NCI-H2196 (cell line): ENCODE measurements around the gene GEMIN7.

Experiments used
- DNase-seq: peaks from one replicate; lab custom pipeline; 2025; ENCODE audit not compliant: unreplicated experiment; lab: John Stamatoyannopoulos, UW

GEMIN7 gene, protein sequence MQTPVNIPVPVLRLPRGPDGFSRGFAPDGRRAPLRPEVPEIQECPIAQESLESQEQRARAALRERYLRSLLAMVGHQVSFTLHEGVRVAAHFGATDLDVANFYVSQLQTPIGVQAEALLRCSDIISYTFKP

DNA sequence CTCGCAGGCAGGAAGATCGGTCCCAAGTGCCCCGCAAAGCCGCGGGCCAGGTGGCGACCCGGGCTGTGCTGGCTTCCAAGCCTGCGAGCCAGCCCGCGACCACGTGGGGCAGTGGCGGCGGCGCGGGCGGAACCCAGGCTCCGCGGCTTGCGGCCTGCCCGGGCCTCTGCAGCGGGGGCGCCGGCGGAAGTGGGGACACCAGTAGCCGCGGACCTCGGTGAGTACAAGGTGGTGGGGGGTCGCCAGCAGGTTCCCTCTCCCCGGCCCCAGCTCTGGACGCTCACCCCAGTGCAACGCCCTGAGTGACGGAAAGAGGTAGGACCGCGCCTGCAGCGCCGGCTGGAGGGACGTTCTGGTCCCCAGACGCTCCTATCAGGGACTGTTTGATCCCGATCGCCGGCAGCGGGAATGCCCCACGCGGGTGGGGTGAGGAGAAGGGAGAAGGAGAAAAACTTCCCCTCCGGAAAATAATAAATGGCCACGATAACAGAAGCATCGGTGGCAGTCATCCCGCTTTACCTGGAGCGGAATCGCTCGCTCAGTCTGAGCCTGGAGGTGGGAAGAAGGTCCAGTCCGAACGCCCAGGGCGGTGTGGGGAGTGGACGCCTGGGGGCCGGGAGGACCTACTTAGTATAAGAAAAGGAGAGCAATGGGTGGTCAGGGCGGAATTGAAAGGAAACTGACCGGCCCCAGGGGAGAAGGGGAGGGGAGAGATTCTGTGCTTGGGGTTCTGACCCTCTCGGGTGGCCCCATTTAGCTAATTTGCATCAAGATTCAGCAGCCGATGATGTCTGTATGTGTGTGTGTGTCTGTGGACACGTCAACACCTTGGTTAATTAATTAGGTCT lies at the start of gene GEMIN7:
Gene GEMIN7, plus strand, starts transcription at position 198 of the 848 bp plus-strand sequence. CDS start 10,855 bp downstream, outside the sequence.
- peak; percentile 83 for DNase-seq

DNA sequence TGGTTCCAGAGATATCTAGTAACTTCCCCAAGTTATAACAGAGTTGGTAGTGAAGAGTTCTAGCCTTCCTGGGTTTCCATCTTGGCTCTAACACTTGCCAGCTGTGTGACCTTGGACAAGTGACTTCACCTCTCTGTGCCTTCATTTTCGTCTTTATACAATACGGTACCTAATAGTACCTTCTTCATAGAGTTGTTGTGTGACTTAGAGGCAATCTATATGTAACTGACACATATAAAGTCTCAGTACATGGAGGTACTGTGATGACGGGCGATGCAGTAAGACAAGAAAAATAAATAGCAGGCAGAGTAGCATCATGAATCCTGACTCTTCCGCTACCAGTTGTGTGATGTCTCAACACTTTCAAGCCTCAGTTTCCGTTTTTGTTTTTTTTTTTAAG lies 48.2 kb upstream of the GEMIN7 start:
- DNase-seq: no peak

DNA sequence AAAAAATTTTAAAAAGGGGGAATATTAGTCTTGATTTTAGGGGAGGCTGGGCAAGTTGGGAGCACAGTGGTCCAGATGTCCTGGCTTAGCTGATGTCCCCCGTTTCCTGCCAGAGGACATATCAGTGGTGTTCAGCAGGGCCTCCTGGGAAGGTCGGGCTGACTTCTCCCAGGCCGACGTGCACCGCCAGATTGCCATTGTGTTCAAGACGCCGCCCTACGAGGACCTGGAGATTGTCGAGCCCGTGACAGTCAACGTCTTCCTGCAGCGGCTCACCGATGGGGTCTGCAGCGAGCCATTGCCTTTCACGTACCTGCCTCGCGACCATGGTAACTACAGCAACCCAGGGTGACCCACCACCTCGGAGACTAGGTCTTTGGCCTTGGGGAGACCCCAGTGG lies 46.6 kb upstream of the GEMIN7 start:
- no peak for DNase-seq

DNA sequence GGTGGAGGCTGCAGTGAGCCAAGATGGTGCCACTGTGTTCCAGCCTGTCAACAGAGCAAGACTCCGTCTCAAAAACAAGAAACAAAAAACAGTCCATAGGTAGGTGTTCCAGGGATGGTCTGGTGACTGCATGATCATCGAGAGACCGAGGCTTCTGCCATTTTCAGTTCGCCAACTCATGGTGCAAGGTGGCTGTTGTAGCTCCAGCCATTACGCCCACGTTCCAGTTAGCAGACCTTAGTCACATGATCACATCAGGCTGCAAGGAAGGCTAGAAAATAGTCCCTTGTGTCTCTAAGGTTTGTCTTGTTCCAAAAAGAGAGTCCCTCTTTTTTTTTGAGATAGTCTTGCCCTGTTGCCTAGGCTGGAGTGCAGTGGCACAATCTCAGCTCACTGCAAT lies 43.3 kb upstream of the GEMIN7 start:
- no peak for DNase-seq

DNA sequence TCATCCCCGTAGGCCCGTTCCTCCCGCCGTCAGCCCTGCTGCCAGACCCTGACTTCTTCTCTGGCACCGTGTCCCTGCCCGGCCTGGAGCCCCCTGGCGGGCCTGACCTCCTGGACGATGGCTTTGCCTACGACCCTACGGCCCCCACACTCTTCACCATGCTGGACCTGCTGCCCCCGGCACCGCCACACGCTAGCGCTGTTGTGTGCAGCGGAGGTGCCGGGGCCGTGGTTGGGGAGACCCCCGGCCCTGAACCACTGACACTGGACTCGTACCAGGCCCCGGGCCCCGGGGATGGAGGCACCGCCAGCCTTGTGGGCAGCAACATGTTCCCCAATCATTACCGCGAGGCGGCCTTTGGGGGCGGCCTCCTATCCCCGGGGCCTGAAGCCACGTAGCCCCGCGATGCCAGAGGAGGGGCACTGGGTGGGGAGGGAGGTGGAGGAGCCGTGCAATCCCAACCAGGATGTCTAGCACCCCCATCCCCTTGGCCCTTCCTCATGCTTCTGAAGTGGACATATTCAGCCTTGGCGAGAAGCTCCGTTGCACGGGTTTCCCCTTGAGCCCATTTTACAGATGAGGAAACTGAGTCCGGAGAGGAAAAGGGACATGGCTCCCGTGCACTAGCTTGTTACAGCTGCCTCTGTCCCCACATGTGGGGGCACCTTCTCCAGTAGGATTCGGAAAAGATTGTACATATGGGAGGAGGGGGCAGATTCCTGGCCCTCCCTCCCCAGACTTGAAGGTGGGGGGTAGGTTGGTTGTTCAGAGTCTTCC lies 41.5 kb upstream of the GEMIN7 start:
- no peak for DNase-seq

DNA sequence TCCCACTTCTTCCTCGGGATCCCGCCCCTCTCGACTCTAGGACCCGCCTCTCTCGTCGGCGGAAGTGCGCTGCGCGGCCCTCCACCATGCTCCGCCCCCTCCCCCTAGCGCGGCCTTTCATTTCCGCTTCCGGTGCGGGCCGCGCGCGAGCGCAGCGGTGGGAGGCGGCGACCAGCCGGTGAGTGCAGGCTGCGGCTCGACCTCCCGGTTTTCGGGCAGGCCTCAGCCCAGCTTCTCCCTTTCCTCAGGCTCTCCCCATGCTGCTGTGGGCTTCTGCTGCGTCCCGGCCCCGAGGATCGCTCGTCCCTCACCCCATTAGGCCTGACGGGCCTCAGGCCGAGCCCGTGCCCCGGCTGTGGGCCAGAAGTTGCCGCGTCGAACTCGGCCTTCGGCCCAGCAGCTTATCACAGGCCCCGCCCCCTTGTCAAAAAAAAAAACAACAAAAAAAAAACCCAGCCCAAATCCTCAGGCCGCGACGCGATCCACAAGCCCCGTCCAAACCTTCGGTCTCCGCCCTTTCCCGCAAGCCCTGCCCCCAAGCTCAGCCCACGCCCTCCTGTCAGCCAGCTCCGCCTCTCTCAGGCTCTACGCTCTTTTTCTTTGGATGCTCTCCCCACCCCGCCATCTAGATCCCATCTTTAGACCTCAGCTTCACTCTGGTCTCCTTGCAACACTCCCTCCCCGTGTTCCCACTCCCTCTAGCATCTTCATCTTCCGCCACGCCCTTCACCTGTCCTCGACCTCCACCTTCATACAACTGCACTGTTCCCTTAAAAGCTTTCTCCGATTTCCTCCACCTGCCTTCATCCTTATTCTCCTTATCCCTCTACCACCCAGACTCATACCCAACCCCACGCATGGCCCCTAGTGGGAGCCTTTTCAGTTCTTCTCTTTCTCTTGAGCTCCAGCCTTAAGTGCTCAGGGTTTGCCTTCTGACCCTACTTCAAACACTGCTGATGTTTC lies 39.8 kb upstream of the GEMIN7 start, which contains the start of gene CLASRP:
Gene CLASRP, plus strand, starts transcription at position 115 of the 963 bp plus-strand sequence. CDS start 1,168 bp downstream, outside the sequence.
- peak; percentile 95 for DNase-seq

DNA sequence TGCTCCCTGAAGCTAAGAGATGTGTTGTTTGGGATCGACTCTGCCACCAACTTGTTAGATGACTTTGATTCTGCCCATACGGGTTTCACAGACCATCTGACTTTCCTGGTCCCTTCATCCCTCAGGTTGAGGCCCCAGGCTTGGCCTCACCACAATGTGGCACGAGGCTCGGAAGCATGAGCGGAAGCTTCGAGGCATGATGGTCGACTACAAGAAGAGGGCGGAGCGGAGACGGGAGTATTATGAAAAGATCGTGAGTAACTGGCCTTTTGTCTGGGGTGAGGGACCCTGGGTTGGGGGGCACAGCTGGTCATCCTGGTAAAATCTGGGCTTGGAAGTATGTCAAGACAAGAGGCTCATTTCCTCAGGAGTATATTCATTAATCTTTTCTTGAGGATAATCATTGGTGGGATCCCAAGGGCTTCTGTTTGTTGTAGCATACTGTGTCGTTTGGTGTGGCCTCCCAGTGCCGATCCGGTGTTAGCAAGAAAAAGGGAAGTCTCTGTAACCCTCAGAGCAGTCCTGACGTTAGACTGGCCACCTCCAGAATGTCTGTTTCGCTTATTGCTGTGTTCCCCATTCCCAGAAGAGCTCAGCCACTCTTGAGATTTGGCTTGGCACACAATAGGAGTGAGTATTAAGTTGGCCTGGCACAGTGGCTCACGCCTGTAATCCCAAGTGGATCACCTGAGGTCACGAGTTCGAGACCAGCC lies 38.8 kb upstream of the GEMIN7 start:
- no peak for DNase-seq

DNA sequence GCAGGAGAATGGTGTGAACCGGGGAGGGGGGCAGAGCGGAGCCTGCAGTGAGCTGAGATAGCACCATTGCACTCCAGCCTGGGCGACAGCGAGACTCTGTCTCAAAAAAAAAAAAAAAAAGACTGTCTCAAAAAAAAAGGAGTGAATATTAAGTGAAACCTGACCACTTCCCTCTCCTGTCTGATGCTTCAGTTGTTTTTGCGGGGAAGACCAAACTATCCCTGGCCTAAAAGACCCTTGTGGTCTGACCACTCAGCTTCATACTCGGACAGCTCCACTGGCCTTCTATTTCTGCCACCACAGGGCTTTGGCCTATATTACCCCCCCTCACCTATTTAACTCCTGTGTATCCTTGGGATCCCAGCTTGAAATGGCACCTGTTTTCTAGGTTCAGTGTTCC lies 37.9 kb upstream of the GEMIN7 start:
- no peak for DNase-seq

DNA sequence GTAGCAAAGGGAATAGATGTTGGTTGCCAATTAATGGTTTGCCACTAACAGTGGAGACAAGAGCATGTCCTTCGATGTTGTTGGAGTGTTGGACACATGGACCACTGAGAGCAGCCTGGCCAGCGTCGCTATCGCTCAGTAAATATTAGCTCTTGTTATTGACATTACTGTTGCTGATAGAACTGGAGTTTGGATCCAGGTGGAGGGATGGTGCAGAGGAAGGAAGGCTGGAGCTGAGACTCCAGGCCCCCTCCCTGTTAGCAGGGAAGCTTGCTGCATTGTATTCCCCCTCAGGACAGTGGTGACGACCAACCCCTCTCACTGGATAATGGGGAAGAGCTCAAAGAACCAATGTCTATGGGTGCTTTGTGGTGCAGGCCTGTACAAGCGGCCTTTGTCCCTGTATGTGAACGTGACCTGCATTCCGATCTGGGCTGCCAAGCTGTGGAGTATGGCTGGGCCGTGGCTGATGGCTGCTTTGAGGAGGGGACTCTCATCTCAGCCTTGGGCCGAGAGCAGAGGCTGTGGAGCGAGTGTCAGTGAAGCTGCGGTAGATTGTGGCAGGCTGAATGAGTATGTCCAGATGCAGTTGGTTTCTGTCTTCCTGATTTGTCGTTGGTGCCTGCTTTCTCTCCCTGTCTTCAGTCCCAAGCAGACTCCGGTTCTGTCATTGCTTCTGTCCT lies 33.2 kb upstream of the GEMIN7 start:
- peak; percentile 10 for DNase-seq

DNA sequence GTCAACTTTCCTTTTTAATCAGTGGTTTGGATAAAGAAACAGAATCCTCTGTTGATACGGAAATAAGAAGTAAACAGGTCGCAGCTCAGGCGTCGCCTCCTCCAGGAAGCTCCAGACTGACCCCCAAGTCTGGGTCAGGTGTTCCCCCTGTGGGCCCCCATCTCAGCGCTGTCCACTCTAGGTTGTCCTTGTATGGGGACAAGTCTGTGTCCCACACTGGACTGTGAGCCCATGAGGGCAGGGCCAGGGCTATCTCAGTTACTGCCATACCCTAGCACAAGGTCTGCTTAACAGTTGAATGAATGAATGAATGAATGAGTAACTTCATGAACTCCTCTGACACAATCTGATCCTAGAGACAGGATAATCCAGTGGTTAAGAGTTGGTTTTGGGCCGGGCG lies 32.7 kb upstream of the GEMIN7 start:
- DNase-seq: no peak

DNA sequence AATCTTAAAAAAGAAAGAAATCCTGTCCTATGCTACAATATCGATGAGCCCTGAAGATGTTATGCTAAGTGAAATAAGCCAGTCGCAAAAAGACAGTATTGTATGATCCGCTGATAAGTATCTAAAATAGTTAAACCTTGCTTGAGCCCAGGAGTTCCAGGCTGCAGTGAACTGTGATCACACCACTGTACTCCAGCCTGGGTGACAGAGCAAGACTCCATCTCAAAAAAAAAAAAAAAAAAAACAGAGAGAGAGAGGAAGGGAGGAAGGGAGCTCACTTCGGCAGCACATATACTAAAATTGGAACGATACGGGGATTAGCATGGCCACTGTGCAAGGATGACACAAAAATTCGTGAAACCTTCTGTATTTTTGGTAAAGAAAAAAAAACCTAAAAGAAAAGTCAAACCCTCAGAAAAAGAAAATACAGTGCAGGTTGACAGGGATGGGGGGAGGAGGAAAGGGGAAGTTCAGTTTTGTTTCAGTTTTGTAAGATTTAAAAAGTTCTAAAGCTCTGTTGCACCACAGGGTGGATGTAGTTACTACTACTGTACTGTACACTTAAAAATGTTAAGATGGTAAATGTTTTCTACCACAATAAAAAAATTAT lies 31.8 kb upstream of the GEMIN7 start:
- no peak for DNase-seq

DNA sequence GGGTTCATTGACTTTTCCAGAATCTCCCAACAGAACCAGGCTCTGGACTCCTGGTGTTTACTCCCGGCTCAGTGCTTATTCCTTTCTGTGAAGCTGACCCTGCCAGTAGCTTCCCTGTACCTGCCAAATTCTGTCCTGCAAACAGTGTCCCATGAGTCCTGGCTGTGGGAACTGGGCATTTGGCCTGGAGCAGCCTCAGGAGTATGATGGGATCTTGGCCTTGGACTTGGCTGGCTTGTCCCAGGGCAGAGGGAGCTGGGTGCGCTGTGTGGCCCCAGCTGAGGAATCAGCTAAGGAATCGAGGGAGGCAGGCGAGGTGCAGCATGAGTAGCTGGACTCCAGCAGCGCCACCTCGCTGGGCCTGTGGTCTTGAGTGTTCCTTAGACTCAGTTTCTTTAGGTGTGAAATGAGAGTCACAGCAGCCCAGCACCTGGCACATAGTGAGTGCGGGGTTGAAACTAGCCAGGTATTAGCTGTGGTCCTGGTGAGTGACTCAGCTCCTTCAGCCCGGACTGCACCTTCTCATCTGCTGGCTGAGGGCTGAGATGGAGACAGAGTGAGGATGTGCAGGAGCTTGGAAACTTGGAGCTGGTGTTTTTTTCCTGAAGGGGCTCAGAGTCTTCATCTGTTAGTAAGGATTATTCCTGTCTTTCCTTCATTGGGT lies 29.9 kb upstream of the GEMIN7 start:
- no peak for DNase-seq

DNA sequence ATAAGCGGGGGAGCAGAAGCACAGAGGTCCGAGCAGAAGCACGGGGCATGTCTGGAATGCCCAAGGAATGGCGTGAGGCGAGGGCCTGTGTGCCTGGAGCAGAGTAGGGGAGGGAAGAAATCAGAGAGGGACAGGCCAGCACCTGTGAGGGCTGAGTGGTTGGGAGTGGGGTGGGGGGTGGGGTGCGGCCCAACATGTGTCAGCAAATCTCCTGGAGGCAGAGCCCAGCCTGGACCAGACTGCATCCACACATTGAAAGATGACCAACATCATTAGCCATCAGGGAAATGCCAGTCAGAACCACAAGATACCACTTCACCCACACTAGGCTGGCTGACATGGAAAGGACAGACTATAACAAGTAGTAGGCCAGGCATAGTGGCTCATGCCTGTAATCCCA lies 29.0 kb upstream of the GEMIN7 start:
- DNase-seq: no peak

DNA sequence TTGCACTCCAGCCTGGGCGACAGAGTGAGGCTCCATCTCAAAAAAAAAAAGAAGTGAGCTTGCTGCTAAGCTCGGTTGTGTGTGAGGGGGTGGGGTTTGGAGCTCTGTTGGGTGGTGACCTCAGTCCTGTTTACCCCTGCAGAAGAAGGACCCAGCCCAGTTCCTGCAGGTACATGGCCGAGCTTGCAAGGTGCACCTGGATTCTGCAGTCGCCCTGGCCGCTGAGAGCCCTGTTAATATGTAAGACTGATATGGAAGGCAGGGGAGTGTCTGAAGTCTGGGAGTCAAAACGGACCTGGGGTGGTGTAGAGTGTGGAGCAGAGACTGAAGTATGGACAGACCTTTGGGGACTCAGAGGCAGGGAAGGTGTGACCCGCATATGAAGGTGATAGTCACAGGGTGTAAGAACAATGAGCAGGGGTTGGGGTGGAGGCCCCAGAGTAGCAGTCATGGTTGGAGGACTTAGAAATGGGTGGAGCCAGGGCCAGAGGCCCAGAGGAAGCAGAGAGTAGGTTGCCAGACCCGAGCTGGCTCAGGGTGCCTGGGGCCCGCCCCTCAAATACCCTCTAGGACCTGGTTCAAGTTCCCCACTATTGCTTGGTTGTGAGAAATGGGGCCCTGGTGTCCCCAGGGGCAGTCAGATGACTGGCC lies 27.0 kb upstream of the GEMIN7 start:
- DNase-seq: no peak

DNA sequence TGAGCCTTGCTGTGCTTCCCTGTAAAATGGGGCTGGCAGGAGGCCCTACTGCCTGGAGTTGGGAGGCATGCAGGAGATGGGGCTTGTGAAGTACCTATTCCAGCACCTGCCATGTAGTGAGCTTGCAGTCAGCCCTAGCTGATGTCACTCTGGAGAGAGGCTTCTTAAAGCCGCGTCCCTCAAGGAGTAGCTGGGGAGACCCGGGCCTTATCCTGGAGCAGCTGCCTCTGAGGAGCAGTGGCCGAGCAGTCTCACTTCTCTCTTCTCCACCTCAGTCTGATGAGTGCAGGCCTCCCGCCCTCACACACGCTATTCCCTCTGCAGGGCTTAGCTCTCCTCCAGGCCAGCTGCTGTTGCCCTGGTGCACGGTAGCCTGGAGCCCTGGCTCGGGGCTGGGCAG lies 22.2 kb upstream of the GEMIN7 start:
- no peak for DNase-seq

DNA sequence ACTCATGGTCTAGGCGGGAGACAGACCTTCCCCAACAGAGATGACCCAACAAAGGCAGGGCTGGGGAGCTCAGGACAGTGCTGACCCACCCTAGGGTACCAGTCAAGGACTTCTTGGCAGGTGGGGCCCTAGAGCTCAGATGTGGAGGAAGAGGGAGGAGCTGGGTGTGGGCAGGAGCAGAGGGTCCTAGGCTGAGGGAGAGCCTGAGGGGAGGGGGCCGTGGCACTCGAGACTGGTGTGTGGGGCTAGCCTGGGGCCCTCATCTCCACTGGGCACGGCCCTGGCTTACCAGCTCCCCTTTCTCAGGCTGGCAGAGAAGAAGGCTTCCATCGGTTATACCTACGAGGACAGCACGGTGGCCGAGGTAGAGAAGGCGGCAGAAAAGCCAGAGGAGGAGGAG lies 21.6 kb upstream of the GEMIN7 start:
- DNase-seq: no peak

DNA sequence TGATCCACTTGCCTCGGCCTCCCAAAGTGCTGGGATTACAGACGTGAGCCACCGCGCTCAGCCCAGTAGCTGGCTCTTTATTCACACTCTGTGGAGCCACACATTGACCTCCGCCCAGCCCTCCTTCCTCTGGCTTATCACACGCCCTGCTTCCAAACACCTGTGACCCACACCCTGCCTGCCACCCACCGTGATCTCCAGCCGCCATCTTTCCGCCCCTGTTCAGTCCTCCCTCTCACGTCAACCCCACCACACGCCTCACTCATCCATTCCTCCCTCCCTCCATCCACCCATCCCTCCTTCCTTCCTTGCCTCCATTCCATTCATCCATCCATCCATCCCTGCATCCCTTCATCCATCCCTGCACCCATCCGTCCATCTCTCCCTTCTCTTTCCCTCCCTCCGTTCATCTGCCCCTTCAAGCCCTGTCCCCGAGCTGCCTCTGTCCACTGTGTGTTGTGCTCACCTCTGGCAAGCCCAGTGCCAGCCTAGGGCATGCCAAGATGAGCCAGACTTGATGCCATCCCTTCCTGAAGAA lies 20.4 kb upstream of the GEMIN7 start:
- no peak for DNase-seq
